B cell (primary cell): Measurements from ENCODE around the gene LZTR1. TPM values are rescaled to one million over a fixed set of nuclear protein-coding genes. Genes with fewer than 3 reads are reported as not detected.
A peak's percentile ranks its signal among the peaks of the same experiment; 100 is the strongest.
"Not testable (repeated sequence)": the region's sequence is repeated elsewhere in the genome, so short reads cannot be mapped to it uniquely, and the experiment has no call there.

Experiments
- ATAC-seq: fragments of 200-7000 bp; cut with Tn5 transposase; one replicate; pipeline ENCODE4 v1.10.0; 2021; ENCODE audit warnings: low read depth, mild to moderate bottlenecking, moderate number of reproducible peaks, moderate library complexity
- CTCF ChIA-PET: fragments of 350-600 bp; sonication (Branson Sonifier 250); formaldehyde crosslinking; loops from one replicate; lab custom pipeline; 2021; ENCODE audit warnings: antibody characterized with exemption, inconsistent platforms; lab: Charles Lee
- POLR2A ChIA-PET: fragments of 350-600 bp; sonication (Branson Sonifier 250); formaldehyde crosslinking; loops from one replicate; lab custom pipeline; 2021; ENCODE audit warnings: antibody characterized with exemption; lab: Charles Lee
- DNase-seq: peaks from one replicate; pipeline ENCODE4 v3.0.0; 2013
- H2AFZ ChIP-seq: 2 replicates; pipeline ENCODE4 v1.6.1; 2012; ENCODE audit warnings: mild to moderate bottlenecking, low read depth, low read length; ENCODE audit not compliant: insufficient read depth, poor library complexity, severe bottlenecking
- H3K27ac ChIP-seq, 2 donors: 1 replicate in 1 of 2; 2 replicates in 1 of 2; pipeline ENCODE4 v1.5.1; 2012 to 2013; ENCODE audit warnings: low read length in 2 of 2, mild to moderate bottlenecking in 2 of 2, moderate library complexity in 1 of 2
- H3K27me3 ChIP-seq, 4 experiments: fragments of 200-600 bp in 1 of 4; sonication (generic) in 1 of 4; replicated peaks in 1 of 4; 1 replicate in 2 of 4; 2 replicates in 2 of 4; pipeline versions ENCODE4 v1.6.1 to v1.7.0; 2013 to 2016; ENCODE audit warnings: low read length in 3 of 4, mild to moderate bottlenecking in 2 of 4, mixed read lengths in 1 of 4, moderate library complexity in 1 of 4; ENCODE audit not compliant: insufficient read depth in 4 of 4, control insufficient read depth in 3 of 4; ENCODE audit errors: control extremely low read depth in 1 of 4
- H3K36me3 ChIP-seq, 2 experiments: replicated peaks in 1 of 2; 1 replicate in 1 of 2; 2 replicates in 1 of 2; pipeline versions ENCODE4 v1.6.1 to v1.7.1; 2013; ENCODE audit warnings: low read length in 1 of 2; ENCODE audit not compliant: insufficient read depth in 2 of 2, control insufficient read depth in 1 of 2; ENCODE audit errors: control extremely low read depth in 1 of 2, extremely low read depth in 1 of 2
- H3K4me1 ChIP-seq, 2 donors: fragments of 200-600 bp in 1 of 2; sonication (generic) in 1 of 2; 1 replicate in 1 of 2; 2 replicates in 1 of 2; pipeline versions ENCODE4 v1.5.1 to v1.6.1; 2013 to 2017; ENCODE audit warnings: low read length in 2 of 2; ENCODE audit not compliant: control insufficient read depth in 2 of 2, insufficient read depth in 2 of 2
- H3K4me2 ChIP-seq: replicated peaks from 2 replicates; pipeline ENCODE3; 2012; ENCODE audit warnings: mild to moderate bottlenecking, low read depth, low read length; ENCODE audit not compliant: poor library complexity, severe bottlenecking
- H3K4me3 ChIP-seq, 5 experiments: fragments of 200-600 bp in 1 of 5; sonication (generic) in 1 of 5; 1 replicate in 3 of 5; 2 replicates in 2 of 5; pipeline versions ENCODE4 v1.5.1 to v1.7.0; 2011 to 2016; ENCODE audit warnings: low read length in 4 of 5, mild to moderate bottlenecking in 4 of 5, low read depth in 2 of 5, control low read depth in 1 of 5, moderate library complexity in 1 of 5; ENCODE audit not compliant: insufficient read depth in 1 of 5; ENCODE audit errors: control extremely low read depth in 1 of 5, extremely low read depth in 1 of 5
- H3K79me2 ChIP-seq: fragments of 200-600 bp; sonication (generic); one replicate; pipeline ENCODE4 v1.6.0; 2016; ENCODE audit warnings: low read length; ENCODE audit not compliant: control insufficient read depth, insufficient read depth
- H3K9ac ChIP-seq: fragments of 200-600 bp; sonication (generic); 2 replicates; pipeline ENCODE4 v1.6.1; 2017; ENCODE audit warnings: mild to moderate bottlenecking, low read length, moderate library complexity
- H3K9me3 ChIP-seq, 3 donors: one replicate each; pipeline versions ENCODE4 v1.6.1 to v1.7.1; 2013; ENCODE audit warnings: low read length in 2 of 3; ENCODE audit not compliant: control insufficient read depth in 2 of 3, insufficient read depth in 1 of 3; ENCODE audit errors: control extremely low read depth in 1 of 3
- H4K20me1 ChIP-seq: 2 replicates; pipeline ENCODE4 v1.6.0; 2012; ENCODE audit warnings: mild to moderate bottlenecking, low read length; ENCODE audit not compliant: insufficient read depth, control insufficient read depth, poor library complexity, severe bottlenecking
- H3K27ac Mint-ChIP-seq: one replicate; pipeline ENCODE4 v1.8.0; 2021; ENCODE audit warnings: mixed read lengths
- H3K27me3 Mint-ChIP-seq: one replicate; pipeline ENCODE4 v1.8.0; 2021; ENCODE audit warnings: mixed read lengths
- H3K4me1 Mint-ChIP-seq: one replicate; pipeline ENCODE4 v1.8.0; 2021; ENCODE audit warnings: mixed read lengths
- H3K4me3 Mint-ChIP-seq: one replicate; pipeline ENCODE4 v1.8.0; 2021; ENCODE audit warnings: mixed read lengths
- H3K9me3 Mint-ChIP-seq: one replicate; pipeline ENCODE4 v1.8.0; 2022; ENCODE audit warnings: mixed read lengths; ENCODE audit not compliant: insufficient read depth
- CTCF ChIP-seq: fragments of 200-600 bp; IDR thresholded peaks from one replicate; pipeline ENCODE4 v1.8.0; 2022; ENCODE audit warnings: antibody characterized with exemption, mild to moderate bottlenecking
- EZH2 ChIP-seq: IDR thresholded peaks from 2 replicates; pipeline ENCODE4 v1.6.1; 2012; ENCODE audit warnings: borderline replicate concordance, low read depth, mild to moderate bottlenecking, moderate library complexity, low read length; ENCODE audit not compliant: insufficient read depth, poor library complexity, severe bottlenecking
- WGBS: methylation state at CpG from one replicate; pipeline ENCODE4 v1.1.5; 2013; ENCODE audit warnings: missing lambda C conversion rate; ENCODE audit not compliant: insufficient coverage; 5-methylcytosine and 5-hydroxymethylcytosine counted together
- intact Hi-C: fragments of 100-400 bp; cut with micrococcal nuclease; formaldehyde crosslinking; loops from one replicate; pipeline ENCODE4 v1.10.0; 2022
- polyA plus RNA-seq: library from polyadenylated mRNA; depleted of rRNA; stranded (reverse); fragments of >200 nt; gene quantifications from 2 replicates; pipeline ENCODE4 v1.2.3, GENCODE V29; 2012
- total RNA-seq, 2 donors: library from RNA; stranded (reverse); fragments of 120-200 nt in 1 of 2; gene quantifications; 1 replicate in 1 of 2; 2 replicates in 1 of 2; pipeline versions ENCODE4 v1.2.3 to v1.2.4, GENCODE V29; 2013 to 2022

The LZTR1 gene
- total and polyA plus RNA-seq, 2 donors (not counting 1 experiment from before 2014, with no cell fraction given), result 75.7 to 94.8 TPM

GRCh38 chr22:20940186-20940651 lies 41.9 kb upstream of the LZTR1 start:
- peaks cover 93% of the 10 kb centered on the region for H4K20me1 ChIP-seq
- Mint-ChIP-seq H3K27ac (no peak overlapping the region), H3K9me3 (no peaks in the 10 kb centered on the region), H3K4me3 (no peak overlapping the region), H3K27me3 (no peaks in the 10 kb centered on the region), H3K4me1 (peaks cover 68% of the 10 kb centered on the region)
- H3K4me2 ChIP-seq, result no peak overlapping the region
- H3K27ac ChIP-seq, result no peak overlapping the region
- no peak overlapping the region for H3K4me3 ChIP-seq
- DNase-seq, result no peak
- H3K79me2 ChIP-seq, result peaks cover 98% of the 10 kb centered on the region
- no peak overlapping the region for H3K9ac ChIP-seq
- 50% methylated on average over 1 of the region's 3 CpGs for WGBS
- ChIA-PET POLR2A (no interaction called here), CTCF (no interaction called here)
- peaks cover 18 to 19% of the 10 kb centered on the region in 2 donors for H3K4me1 ChIP-seq
- no peak for TF ChIP-seq CTCF
- no peaks in the 10 kb centered on the region for H3K27me3 ChIP-seq
- H2AFZ ChIP-seq, result no peak overlapping the region
- no peaks in the 10 kb centered on the region for H3K9me3 ChIP-seq
- peaks cover 5 to 28% of the 10 kb centered on the region in 2 experiments for H3K36me3 ChIP-seq
- ATAC-seq, result no peak
- intact Hi-C loops, result loop anchor here (2.0 kb wide), 1 partner anchor 13 kb away; no protein-coding TSS in a partner anchor

DNA sequence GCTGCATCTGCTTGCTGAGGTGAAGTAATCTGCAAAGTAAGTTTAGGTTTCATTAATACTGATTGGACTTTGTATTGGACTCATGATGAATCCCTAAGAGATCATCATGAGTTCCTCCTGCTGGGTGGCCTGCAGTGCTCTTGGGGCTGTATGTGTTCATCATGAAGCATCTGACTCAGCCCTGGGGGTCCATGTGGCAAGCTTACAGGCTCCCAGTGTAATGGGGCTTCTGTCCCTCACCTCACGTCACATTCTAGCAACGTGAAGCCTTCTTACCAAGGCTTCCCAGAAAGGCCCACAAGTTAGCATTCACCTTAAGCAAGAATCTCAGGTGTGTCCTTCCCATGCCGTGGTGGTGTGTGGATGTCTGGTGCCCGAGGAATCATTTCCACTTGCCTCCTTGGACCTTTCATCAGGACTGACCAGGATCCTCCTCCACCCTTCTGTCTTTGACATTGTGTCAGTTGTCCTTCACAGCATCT lies 41.2 kb upstream of the LZTR1 start:
- CTCF ChIA-PET, result no interaction called here
- no peak overlapping the region for H3K9ac ChIP-seq
- peaks cover 93% of the 10 kb centered on the region for H4K20me1 ChIP-seq
- H3K79me2 ChIP-seq, result peaks cover 98% of the 10 kb centered on the region
- H2AFZ ChIP-seq, result no peak overlapping the region
- Mint-ChIP-seq H3K9me3 (no peaks in the 10 kb centered on the region), H3K4me3 (no peak overlapping the region), H3K4me1 (peaks cover 73% of the 10 kb centered on the region), H3K27me3 (no peaks in the 10 kb centered on the region), H3K27ac (no peak overlapping the region)
- POLR2A ChIA-PET, result no interaction called here
- H3K4me1 ChIP-seq, result peaks cover 18 to 23% of the 10 kb centered on the region in 2 donors
- no peak overlapping the region for H3K4me2 ChIP-seq
- no peaks in the 10 kb centered on the region for H3K9me3 ChIP-seq
- peaks cover 4 to 22% of the 10 kb centered on the region in 2 experiments for H3K36me3 ChIP-seq
- intact Hi-C loops, result loop anchor here (2.0 kb wide), 1 partner anchor 14 kb away; no protein-coding TSS in a partner anchor
- no peak for DNase-seq
- H3K27me3 ChIP-seq, result no peaks in the 10 kb centered on the region
- H3K27ac ChIP-seq, result no peak overlapping the region
- no peak for ATAC-seq
- H3K4me3 ChIP-seq, result no peak overlapping the region
- 100% methylated on average over 2 of the region's 4 CpGs for WGBS
- no peak for TF ChIP-seq CTCF
- no peak for TF ChIP-seq EZH2

DNA sequence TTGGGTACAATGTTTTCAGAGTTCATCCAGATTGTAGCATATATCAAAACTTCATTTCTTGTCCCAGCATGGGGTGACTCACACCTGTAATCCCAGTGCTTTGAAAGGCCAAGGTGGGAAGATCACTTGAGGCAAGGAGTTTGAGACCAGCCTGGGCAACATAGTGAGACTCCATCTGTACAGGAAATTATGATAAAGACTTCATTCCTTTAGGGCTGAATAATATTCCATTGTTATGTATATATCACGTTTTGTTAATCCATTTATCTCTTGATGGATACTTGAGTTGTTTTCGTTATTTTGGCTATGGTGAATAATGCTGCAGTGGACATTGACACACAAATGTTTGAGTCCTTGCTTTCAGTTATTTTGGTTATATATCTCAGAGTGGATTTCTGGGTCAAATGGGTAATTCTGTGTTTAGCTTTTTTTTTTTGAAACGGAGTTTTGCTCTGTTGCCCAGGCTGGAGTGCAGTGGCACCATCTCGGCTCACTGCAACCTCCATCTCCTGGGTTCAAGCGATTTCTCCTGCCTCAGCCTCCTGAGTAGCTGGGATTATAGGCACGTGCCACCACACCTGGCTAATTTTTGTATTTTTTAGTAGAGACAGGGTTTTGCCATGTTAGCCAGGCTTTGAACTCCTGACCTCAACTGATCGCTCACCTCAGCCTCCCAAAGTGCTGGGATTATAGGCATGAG lies 39.7 kb upstream of the LZTR1 start:
- CTCF ChIA-PET, H3K27me3 ChIP-seq, H2AFZ ChIP-seq, H3K27ac Mint-ChIP-seq, H3K4me3 Mint-ChIP-seq, H3K4me2 ChIP-seq, ATAC-seq, DNase-seq, H3K4me3 ChIP-seq, POLR2A ChIA-PET, H3K9ac ChIP-seq, intact Hi-C loops, H3K27me3 Mint-ChIP-seq, H3K9me3 ChIP-seq, H3K9me3 Mint-ChIP-seq: not testable (repeated sequence)
- H3K36me3 ChIP-seq, result peaks cover 0 to 13% of the 10 kb centered on the region in 2 experiments
- peaks cover 70% of the 10 kb centered on the region for H3K4me1 Mint-ChIP-seq
- H3K27ac ChIP-seq, result peak overlapping the region in 1 of 2 donors; percentile 27
- peaks cover 13 to 17% of the 10 kb centered on the region in 2 donors for H3K4me1 ChIP-seq
- 95% methylated on average over 4 of the region's 7 CpGs for WGBS
- H4K20me1 ChIP-seq, result peaks cover 93% of the 10 kb centered on the region
- peaks cover 98% of the 10 kb centered on the region for H3K79me2 ChIP-seq
